GM19023 (cell line): ENCODE data around the gene ATF6.
"Not testable (repeated sequence)": the region's sequence is repeated elsewhere in the genome, so short reads cannot be mapped to it uniquely, and the experiment has no call there.

Experiments used
- ATAC-seq: cut with Tn5 transposase; IDR thresholded peaks from one replicate; pipeline ENCODE4 v1.9.1; 2021; ENCODE audit warnings: mild to moderate bottlenecking, moderate library complexity; ENCODE audit not compliant: unreplicated experiment

Gene ATF6, protein sequence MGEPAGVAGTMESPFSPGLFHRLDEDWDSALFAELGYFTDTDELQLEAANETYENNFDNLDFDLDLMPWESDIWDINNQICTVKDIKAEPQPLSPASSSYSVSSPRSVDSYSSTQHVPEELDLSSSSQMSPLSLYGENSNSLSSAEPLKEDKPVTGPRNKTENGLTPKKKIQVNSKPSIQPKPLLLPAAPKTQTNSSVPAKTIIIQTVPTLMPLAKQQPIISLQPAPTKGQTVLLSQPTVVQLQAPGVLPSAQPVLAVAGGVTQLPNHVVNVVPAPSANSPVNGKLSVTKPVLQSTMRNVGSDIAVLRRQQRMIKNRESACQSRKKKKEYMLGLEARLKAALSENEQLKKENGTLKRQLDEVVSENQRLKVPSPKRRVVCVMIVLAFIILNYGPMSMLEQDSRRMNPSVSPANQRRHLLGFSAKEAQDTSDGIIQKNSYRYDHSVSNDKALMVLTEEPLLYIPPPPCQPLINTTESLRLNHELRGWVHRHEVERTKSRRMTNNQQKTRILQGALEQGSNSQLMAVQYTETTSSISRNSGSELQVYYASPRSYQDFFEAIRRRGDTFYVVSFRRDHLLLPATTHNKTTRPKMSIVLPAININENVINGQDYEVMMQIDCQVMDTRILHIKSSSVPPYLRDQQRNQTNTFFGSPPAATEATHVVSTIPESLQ

DNA sequence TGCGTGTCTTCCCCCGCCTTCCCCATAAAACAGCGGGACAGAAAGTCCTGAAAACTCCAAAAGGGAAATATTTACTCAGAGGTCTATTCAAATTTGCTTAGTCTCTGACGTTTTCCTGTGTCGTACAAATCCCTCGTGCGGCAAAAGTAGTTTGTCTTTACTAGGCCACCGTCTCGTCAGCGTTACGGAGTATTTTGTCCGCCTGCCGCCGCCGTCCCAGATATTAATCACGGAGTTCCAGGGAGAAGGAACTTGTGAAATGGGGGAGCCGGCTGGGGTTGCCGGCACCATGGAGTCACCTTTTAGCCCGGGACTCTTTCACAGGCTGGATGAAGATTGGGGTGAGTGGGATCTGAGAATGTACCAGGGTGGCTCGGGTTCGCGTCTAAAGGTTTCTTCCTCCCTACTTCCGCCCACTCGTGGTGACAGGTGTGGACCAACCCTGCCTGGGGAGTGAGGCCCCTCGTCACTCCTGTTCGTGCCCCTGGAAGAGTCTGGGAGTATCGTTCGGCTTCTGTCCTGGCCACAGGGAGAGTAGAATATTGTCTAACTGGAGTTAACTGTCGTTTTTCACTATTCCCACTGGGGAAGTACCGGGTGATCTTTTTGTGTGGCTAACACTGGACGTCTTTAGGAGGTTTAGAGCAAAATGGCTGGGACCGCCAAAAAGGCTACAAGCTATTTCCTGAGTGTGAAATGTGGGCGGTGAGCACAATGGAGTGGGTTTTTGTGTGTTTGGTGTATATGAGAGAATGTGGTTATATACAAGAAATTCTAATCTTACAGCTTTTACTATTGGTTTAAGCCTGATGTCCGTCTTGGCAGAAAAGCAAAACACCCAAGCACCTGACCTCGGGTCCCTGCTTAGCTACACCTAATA is at the start of gene ATF6:
TSS of gene ATF6 (plus strand) at position 219 of the 880 bp plus-strand sequence. CDS start at position 260, 41 bp downstream.
- ATAC-seq: peak; percentile 63

DNA sequence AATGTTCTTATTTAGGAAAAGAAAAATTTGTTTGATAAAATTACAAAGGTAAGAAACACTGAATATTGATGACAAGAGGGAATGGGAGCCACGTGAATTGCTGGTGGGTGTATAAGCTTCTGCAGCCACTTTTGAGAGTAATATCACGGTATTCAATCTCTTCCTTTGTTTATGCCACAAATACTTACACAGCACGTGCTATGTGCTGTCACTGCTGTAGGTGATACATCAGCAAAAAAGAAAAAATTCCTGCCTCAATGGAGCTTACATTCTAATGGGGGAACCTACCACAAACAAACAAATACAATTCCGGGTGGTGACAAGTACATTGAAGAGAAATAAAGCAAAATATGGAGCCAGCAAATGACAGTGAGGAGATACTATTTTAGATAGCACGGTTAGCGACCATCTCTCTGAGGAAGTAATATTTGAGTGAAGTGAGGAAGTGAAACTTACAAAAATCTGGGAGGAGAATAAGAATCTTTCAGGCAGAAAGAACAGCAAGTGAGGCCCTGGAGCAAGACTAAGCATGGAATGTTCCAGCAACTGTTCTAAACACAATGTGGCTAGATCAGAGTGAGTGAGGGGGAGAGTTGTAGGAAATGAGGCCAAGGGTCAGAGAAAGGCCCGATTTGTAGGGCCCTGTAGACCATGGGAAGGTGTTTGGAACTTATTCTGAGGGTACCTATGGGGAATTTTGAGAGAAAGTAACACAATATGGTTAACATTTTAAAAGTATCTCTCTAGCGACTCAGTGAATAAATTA is 47.4 kb upstream of the ATF6 start:
- ATAC-seq: peak; percentile 50

DNA sequence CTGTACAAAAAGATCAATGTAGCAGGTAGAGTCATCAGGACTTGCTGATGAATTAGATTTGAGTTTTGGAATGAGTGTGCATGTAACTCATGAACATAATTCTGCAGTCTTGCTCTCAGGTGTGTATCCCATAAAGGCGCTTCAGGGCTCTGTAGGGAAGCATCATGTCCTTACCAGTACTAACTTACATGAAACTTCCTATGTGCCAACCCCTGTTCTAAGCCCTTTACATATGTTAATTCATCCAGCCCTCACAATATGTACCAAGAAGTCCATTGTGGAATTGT is 46.9 kb upstream of the ATF6 start:
- peak; percentile 52 for ATAC-seq

DNA sequence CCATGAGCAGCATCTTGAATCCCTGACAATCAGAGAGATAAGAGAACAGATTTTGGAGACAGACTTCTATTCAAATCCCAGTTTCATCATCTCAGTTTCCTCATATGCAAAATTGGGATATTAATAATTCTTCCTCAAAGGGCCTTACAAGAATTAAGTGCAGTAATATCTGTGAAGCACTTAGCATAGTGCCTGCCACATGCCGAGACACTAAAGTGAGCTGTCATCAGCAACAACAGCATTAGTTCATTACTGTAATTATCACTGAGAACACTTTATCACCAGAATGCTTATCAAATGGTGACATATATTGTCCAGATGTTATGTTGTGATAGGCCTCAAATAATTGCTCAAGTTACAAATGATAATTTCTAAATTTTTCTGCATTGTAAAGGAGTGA is 45.7 kb upstream of the ATF6 start:
- ATAC-seq: no peak

DNA sequence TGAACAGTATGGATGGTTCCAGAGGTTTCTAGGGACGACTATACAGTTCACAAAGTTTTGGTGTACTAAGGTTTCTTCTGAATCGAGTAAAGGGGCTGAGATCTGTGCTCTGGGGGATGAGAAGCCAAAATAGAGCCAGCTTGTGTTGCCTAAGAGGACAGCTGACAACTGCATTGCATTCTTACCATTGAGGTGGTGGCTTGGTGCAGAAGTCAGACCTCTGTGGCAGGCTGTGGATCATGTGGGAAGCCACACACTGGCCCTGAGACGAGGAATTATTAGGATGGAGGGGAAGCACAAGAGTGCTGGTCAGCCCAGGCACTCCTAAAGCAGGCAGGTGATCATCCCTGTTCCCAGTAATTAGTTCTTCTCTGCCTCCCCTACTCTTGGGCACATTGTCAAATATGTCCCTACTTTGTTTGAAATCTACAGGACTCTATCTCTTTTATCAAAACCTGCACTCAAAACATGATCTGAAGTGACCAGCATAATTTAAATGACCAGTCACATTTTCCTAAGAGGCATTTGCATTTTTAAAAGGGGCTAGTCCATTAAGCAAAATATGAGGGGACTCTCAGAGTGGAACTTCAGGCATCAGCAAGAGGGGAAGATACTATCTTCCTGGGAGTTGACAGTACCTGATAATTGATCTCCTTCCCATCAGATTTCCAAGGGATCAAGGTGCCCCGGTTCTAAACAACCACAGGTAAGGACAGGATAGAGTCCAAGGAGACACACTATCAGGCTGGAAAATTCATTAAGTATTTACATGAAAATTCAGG is 45.0 kb upstream of the ATF6 start, which contains the start of gene FCRLB:
TSS of gene FCRLB (plus strand) at position 589 of the 782 bp plus-strand sequence. CDS start 1,129 bp downstream, outside the sequence.
- ATAC-seq: no peak

DNA sequence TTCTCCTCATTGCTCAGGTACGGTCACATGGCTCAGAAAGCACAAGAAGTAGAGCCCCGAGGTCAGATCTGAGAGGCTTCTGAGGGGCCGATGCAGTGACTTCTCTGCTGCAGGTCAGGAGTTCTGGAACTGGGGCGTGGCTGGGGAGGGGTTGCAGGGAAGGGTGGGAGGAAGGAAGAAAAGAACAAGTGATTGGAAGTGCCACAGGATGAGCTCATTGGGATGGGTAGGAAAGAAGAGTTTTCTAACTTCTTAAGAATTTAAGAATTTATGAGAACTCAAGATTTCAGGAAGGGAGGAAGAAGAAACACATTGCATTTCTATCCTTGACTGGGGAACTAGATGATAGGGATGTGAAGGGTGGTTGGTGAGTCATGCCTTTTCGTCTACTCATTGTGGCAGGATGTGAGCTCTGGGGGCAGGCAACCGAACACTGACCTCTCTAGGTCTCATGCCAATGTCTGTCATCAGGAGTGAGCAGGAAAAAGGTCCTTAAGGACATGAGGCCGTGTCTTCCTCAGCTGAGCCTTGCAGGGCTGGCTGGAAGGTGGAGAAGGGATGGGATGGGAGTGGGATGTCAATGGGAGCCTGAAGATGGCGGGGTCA is 44.3 kb upstream of the ATF6 start:
- ATAC-seq: no peak

DNA sequence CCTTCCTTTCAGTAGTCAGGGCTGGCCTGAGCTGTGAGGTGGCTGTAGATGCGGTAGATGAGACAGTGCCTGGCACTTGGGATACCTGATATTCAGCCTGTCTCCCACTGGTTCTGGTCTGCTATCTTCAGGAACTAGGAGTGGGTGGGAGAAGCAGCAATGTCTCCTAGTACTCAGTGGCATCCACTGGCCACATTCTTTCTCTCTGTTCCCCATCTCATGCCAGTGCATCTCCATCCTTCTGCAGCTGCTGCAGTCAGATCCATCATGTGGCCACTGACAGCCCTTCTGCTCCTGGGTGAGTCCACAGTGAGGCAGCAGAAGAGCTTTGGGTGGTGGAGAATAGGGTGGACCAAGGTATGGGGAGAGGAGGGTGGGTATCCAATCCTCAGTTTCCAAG is 43.7 kb upstream of the ATF6 start:
- ATAC-seq: no peak

DNA sequence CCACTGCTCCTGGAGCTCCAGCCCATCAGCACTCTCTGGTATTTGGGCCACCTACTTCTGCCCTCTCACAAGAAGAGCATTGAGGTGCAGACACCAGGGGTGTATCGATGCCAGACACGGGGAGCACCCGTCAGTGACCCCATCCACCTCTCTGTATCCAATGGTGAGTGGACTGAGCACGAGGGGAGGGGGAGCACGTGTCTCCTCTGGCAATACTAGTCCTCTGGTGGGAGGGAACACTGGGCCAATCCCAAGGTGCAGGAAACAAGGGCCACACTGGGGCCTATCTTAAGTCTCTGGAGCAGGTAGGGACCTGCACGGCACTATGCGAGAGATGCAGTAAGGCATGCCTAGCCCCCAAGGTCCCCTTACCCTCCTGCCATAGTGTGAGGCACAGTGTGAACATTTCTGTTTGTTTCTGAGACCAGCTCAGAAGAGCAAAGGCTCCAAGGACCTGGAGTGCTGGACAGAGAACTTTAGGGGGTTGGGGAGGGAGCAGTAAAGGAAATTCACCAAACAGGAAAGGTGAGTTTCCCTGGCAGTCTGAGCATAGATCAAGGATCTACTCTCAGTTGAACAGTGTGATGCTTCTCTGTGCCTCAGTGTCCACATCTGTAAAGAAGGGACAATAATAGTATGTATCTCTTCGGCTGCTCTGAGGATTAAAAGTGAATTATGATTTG is 42.5 kb upstream of the ATF6 start:
- no peak for ATAC-seq

DNA sequence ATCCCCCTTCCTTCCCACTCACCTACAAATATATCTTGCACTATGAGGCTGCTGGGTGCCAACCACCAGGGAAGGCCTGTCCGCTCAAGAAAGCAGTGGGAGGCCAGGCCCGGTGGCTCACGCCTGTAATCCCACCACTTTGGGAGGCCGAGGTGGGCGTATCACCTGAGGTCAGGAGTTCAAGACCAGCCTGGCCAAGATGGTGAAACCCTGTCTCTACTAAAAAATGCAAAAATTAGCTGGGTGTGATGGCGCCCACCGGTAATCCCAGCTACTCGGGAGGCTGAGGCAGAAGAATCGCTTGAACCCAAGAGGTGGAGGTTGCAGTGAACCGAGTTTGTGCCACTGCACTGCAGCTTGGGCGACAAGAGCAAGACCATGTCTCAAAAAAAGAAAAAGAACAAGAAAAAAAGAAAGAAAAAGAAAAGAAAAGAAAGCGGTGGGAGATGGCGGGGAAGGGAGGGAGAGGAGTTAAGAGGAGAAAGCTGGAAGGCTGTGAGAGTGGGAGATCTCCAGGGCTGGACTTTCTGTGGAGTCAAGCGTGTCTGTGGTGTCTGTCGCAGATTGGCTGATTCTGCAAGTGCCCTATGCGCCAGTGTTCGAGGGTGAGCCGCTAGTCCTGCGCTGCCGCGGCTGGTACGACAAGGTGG is 40.7 kb upstream of the ATF6 start:
- ATAC-seq: not testable (repeated sequence)

DNA sequence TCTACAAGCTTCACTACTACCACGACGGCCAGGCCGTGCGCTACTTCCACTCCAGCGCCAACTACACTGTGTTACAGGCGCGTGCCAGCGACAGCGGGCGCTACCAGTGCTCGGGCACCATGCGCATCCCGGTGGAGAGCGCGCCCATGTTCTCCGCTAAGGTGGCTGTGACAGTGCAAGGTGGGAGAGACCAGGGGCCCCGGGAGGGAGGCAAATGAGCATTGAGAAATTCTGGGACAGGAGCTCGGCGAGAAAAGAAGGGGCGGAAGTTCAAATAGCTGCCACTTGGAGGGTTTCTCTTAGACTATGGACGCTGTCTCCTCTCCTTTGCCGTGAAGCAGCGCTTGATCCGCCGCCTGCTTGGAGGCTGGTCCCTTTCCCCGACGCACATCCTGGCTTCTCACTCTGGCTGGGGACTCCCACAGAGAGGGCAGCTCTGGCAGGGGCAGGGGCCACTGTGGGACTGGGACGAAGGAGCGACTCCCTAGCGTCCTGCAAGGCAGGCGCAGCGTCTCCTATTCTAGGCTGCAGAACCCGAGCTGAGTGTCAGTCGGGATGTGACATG is 40.1 kb upstream of the ATF6 start:
- peak; percentile 21 for ATAC-seq

DNA sequence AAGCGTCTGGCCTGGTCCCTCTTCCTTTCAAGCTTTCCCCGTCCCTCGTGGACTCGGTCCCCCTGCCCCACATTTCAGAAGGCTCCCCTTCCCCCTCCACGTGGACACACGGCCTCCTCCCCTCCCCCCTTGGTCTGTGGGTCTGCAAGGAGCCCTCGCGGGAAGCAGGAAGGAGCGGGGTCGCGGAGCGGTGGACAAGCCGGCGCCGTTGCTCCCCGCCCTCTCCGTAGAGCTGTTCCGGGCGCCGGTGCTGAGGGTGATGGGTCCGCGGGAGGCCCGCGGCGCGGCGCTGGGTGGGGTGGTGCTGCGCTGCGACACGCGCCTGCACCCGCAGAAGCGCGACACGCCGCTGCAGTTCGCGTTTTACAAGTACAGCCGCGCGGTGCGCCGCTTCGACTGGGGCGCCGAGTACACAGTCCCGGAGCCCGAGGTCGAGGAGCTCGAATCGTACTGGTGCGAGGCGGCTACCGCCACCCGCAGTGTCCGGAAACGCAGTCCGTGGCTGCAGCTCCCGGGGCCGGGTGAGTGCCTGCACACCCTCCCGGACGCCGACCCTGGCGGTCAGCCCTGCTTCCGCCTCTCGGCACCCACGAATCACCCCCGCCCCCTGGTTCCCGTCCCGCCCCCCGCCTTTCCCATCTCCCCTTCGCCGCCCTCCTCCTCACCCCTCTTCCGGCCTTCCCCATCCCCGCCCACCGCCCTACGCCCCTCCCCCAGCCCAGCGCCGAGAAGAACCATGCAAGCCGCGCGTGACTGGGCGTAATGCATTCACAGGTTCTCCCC is 39.5 kb upstream of the ATF6 start:
- ATAC-seq: peak; percentile 58

DNA sequence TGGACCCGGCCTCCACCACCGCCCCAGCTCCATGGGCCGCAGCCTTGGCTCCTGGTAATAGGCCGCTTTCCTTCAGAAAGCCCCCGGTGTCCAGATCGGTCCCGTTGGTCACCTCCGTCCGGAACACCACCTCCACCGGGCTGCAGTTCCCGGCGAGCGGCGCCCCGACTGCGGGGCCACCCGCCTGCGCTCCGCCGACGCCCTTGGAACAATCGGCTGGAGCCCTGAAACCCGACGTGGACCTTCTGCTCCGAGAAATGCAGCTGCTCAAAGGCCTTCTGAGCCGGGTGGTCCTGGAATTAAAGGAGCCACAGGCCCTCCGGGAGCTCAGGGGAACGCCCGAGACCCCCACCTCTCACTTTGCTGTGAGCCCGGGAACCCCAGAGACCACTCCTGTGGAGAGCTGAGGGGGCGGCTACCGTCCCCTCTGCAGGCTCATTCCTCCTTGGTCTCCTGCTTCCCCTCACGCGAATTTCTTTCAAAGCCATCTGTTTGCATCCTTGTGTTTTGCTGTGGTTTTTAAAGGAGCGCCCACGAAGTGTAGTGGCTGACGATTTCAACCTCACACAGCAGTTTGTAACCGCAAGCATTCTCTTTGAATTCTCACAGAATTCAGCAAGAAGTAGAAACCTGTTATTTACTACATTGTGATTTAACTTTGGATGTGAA is 38.7 kb upstream of the ATF6 start:
- ATAC-seq: peak; percentile 9

DNA sequence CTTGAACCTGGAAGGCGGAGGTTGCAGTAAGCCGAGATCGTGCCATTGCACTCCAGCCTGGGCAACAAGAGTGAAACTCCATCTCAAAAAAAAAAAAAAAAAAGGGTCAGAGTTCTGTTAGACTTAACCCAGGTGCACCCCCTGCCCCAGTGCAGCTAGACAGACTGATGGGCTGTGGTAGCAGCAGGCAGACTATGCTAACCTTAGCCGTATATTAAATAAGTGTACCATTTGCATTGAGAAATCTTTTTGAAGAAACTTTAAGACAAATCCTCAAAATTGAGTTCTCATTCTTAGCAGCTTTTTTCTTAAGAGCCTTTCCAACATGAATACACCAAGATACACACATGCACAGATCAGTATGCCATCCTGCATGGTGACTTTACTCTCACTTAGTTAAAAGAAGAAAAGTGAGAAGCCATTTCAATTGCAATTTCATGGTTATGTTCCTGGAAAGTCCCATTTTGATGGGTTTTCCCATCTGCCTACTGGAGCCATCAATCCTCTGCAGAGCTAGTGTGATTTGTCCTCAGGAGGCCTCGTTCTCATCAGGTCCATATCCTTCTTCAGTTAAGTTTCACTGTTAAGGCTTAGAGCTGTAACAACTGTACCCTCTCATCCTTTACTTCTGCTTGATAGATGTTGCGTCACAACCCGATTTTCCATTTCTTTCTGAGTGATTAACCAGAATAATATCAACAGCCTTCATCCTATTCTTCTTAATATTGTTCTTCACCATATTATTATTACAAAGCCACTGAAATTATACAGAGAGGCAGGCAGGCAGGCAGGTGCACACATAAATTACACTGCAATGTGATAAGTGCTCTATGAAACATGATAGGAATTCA is 37.5 kb upstream of the ATF6 start:
- no peak for ATAC-seq

DNA sequence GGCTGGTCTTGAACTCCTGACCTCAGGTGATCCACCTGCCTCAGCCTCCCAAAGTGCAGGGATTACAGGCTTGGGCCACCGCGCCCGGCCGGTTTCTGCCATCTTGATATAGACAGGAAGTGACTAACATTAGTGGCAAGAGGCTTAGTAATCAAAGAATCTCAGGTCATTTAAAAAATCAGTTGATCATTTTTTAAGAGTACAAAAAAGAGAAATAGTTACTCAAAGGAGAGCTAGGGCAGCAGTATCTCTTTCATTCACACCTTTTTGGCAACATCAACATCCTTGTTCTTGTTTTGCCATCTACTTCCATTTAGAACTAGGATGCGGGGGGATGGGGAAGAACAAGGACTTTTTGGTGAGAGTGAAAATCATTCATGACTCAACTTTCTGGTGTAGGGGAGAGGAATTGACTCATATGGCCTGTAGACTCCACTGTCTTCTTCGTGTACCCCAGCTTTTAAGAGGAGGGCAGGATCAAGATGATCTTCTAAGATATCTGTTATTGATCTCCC is 36.0 kb upstream of the ATF6 start:
- ATAC-seq: no peak

DNA sequence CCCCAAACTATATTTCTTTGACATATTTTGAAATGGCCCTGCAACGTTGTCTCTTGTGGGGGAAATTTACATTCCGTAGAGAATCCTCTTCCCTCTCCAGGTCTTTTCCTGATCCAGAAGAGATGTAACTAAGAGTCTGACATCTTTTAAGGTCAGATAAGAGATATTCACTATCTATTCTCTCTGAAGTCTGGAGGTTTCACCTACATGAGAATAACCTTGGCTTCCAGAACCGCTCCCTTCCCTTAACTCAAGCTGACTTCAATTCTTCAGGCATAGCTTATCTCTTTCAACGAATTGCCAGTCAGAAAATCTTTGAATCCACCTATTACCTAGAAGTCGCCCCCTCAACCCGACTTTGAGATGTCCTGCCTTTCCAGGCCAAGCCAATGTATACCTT is 34.9 kb upstream of the ATF6 start:
- no peak for ATAC-seq
